HG03432 (cell line): ENCODE measurements around the gene ADAMTS12.

Experiments
- ATAC-seq: cut with Tn5 transposase; IDR thresholded peaks from one replicate; pipeline ENCODE4 v1.9.1; 2021; ENCODE audit warnings: mild to moderate bottlenecking, moderate library complexity; ENCODE audit not compliant: unreplicated experiment

Gene ADAMTS12

GRCh38 chr5:33769196-33769595 is 122.6 kb downstream of the ADAMTS12 start:
- ATAC-seq, result no peak

GRCh38 chr5:33766023-33766422 is 125.8 kb downstream of the ADAMTS12 start:
- ATAC-seq, result no peak

- no peak for ATAC-seq
Measured at GRCh38 chr5:33764786-33765185, 127.0 kb downstream of the ADAMTS12 start.

GRCh38 chr5:33763435-33763834 is 128.4 kb downstream of the ADAMTS12 start:
- ATAC-seq, result no peak

- ATAC-seq, result no peak
Measured at GRCh38 chr5:33762859-33763258, 128.9 kb downstream of the ADAMTS12 start.

- no peak for ATAC-seq
Measured at GRCh38 chr5:33761139-33761538, 130.7 kb downstream of the ADAMTS12 start.

GRCh38 chr5:33758737-33759136 is 133.1 kb downstream of the ADAMTS12 start:
- no peak for ATAC-seq

GRCh38 chr5:33756491-33756890 is 135.3 kb downstream of the ADAMTS12 start:
- no peak for ATAC-seq

- no peak for ATAC-seq
Measured at GRCh38 chr5:33755231-33755630, 136.6 kb downstream of the ADAMTS12 start.

- no peak for ATAC-seq
Measured at GRCh38 chr5:33753704-33754103, 138.1 kb downstream of the ADAMTS12 start.

GRCh38 chr5:33748754-33749153 is 143.0 kb downstream of the ADAMTS12 start:
- ATAC-seq, result no peak

- ATAC-seq, result no peak
Measured at GRCh38 chr5:33745101-33745770, 146.6 kb downstream of the ADAMTS12 start.

- no peak for ATAC-seq
Measured at GRCh38 chr5:33743099-33743498, 148.7 kb downstream of the ADAMTS12 start.

- no peak for ATAC-seq
Measured at GRCh38 chr5:33742181-33742580, 149.6 kb downstream of the ADAMTS12 start.

- no peak for ATAC-seq
Measured at GRCh38 chr5:33738967-33739366, 152.8 kb downstream of the ADAMTS12 start.

- ATAC-seq, result no peak
Measured at GRCh38 chr5:33738097-33738496, 153.7 kb downstream of the ADAMTS12 start.

- ATAC-seq, result no peak
Measured at GRCh38 chr5:33737697-33738096, 154.1 kb downstream of the ADAMTS12 start.

- no peak for ATAC-seq
Measured at GRCh38 chr5:33737284-33737683, 154.5 kb downstream of the ADAMTS12 start.

- no peak for ATAC-seq
Measured at GRCh38 chr5:33736510-33736909, 155.3 kb downstream of the ADAMTS12 start.

- ATAC-seq, result no peak
Measured at GRCh38 chr5:33735072-33735471, 156.7 kb downstream of the ADAMTS12 start.

GRCh38 chr5:33734537-33734936 is 157.3 kb downstream of the ADAMTS12 start:
- ATAC-seq, result no peak

- ATAC-seq, result no peak
Measured at GRCh38 chr5:33733225-33733624, 158.6 kb downstream of the ADAMTS12 start.
